Heart left ventricle (tissue), 16 donors: Measurements from ENCODE around the gene COL27A1. TPM values are rescaled to one million over a fixed set of nuclear protein-coding genes. Genes with fewer than 3 reads are reported as not detected.

Experiments used
- ATAC-seq, 4 donors: fragments of 200-7000 bp; cut with Tn5 transposase; one replicate each; pipeline ENCODE4 v1.9.1; 2020 to 2022; ENCODE audit warnings: moderate library complexity in 4 of 4, mild to moderate bottlenecking in 3 of 4, moderate number of reproducible peaks in 1 of 4
- DNase-seq, 5 donors: peaks; one replicate each; pipeline ENCODE4 v3.0.0-alpha.2; 2020
- H3K27ac ChIP-seq, 12 donors: fragments of 200-600 bp; sonication (generic) in 4 of 12; one replicate each; pipeline versions ENCODE4 v1.5.0 to v1.8.0; 2016 to 2022; ENCODE audit warnings: mild to moderate bottlenecking in 2 of 12
- H3K27me3 ChIP-seq, 9 donors: fragments of 200-600 bp; sonication (generic) in 2 of 9; one replicate each; pipeline versions ENCODE4 v1.5.1 to v1.8.0; 2016 to 2022; ENCODE audit warnings: mild to moderate bottlenecking in 3 of 9
- H3K36me3 ChIP-seq, 9 donors: fragments of 200-600 bp; sonication (generic) in 2 of 9; one replicate each; pipeline versions ENCODE4 v1.5.0 to v1.8.0; 2018 to 2022; ENCODE audit warnings: mild to moderate bottlenecking in 2 of 9
- H3K4me1 ChIP-seq, 12 donors: fragments of 200-600 bp; sonication (generic) in 4 of 12; one replicate each; pipeline versions ENCODE4 v1.5.0 to v1.8.0; 2016 to 2022; ENCODE audit warnings: mild to moderate bottlenecking in 3 of 12
- H3K4me3 ChIP-seq, 12 donors: fragments of 200-600 bp; sonication (generic) in 4 of 12; one replicate each; pipeline versions ENCODE4 v1.5.0 to v1.8.0; 2017 to 2022; ENCODE audit warnings: mild to moderate bottlenecking in 9 of 12, moderate library complexity in 4 of 12
- H3K9me3 ChIP-seq, 12 donors: fragments of 200-600 bp; sonication (generic) in 4 of 12; one replicate each; pipeline versions ENCODE4 v1.5.0 to v1.8.0; 2016 to 2022; ENCODE audit warnings: mild to moderate bottlenecking in 1 of 12
- CTCF ChIP-seq, 12 donors: fragments of 200-600 bp; sonication (generic) in 4 of 12; IDR thresholded peaks; one replicate each; pipeline versions ENCODE4 v1.5.0 to v1.8.0; 2018 to 2022; ENCODE audit warnings: antibody characterized with exemption in 12 of 12, mild to moderate bottlenecking in 5 of 12
- POLR2A ChIP-seq, 2 donors: fragments of 450-650 bp; IDR thresholded peaks; one replicate each; pipeline ENCODE4 v1.6.1; 2017; ENCODE audit warnings: antibody characterized with exemption in 2 of 2, mild to moderate bottlenecking in 2 of 2, moderate library complexity in 2 of 2
- WGBS, 4 donors: extraction: QIAGEN DNeasy Blood & Tissue Kit in 2 of 4; methylation state at CpG; one replicate each; pipeline versions ENCODE4 v1.1.5 to v1.1.7; 2013 to 2018; 5-methylcytosine and 5-hydroxymethylcytosine counted together
- intact Hi-C, 10 donors: fragments of 100-400 bp; cut with DNase I; formaldehyde crosslinking; loops; one replicate each; pipeline versions ENCODE4 v1.11.1 to v1.14.2; 2022
- polyA plus RNA-seq, 2 donors: library from polyadenylated mRNA; stranded (reverse); fragments of 200-250 nt; gene quantifications; one replicate each; pipeline ENCODE4 v1.2.3, GENCODE V29; 2013
- total RNA-seq, 9 donors: library from RNA; depleted of rRNA in 2 of 9; stranded (reverse); fragments of >200 nt in 2 of 9; fragmentation: NEBNext Ultra II Directional in 3 of 9; extraction: Animal tissue kit (Norgen Biotek cat#: 25700) in 3 of 9; gene quantifications; one replicate each; pipeline versions ENCODE4 v1.1.0 to v1.2.4, GENCODE V29; 2016 to 2023
- donor health status: ischemic (EF 13 %, LVEDD 7.1; RV severe dilation, severe dysfunction).
- donor health status: healthy with polysubstance abuse.
- donor health status: DM: no; HTN: yes; CAD: no.
- donor health status: DM: no; HTN: no; CAD: no.
- donor health status: ischemic (EF 25% LVEDD 6.9; RV normal size, moderate dysfunction).
- donor health status: ischemic (EF 25% LVEDD 5.7; RV mildly dilated, moderate dysfunction).
- donor health status: healthy.
- donor health status: DM: yes; HTN: yes; CAD: no.
- donor health status: ischemic (EF 35%, LVEDD 5.7; RV mildly dilated, moderate dysfunction).
- donor health status: nonischemic (EF 11% LVEDD 7.7; RV severe dilation, severe dysfunction).
- donor health status: DM: yes; HTN: yes; CAD: no.
- donor health status: PGD.
- donor health status: ischemic (EF 29% LVEDD 5.4; RV normal size, mild dysfunction).
- donor health status: nonischemic (EF 23%, LVEDD 6.1; RV moderate dilation, normal function).

The COL27A1 gene
- total and polyA plus RNA-seq, 11 donors, result 2.3 to 14.2 (median 5.2) TPM

- 35 to 46% (median 38%) methylated on average over 14 of the region's 14 CpGs for WGBS, 4 donors
Observed at GRCh38 chr9:114238891-114239875, 83.8 kb downstream of the COL27A1 start.

DNA sequence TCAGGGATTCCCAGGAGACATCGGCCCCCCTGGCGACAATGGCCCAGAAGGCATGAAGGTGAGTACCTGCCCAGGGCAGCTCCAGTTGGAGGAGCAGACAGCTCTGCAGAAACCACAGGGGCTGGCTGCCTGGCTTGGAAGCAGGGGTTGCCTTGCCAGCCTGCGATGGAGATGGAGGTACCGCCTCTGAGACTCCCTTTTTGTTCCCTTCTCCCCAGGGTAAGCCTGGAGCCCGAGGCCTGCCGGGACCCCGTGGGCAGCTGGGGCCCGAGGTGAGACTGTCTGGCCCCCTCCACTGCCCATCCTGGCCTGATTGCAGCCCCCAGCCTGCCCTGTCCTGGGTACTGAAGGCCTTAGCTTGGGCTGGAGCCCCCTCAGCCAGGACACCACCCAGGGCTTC lies 84.9 kb downstream of the COL27A1 start:
- Histone ChIP-seq H3K27ac (no peak overlapping the region), H3K4me3 (no peak overlapping the region), H3K4me1 (peaks cover 0 to 42% (median 23%) of the 10 kb centered on the region in 12 donors), H3K9me3 (no peaks in the 10 kb centered on the region), H3K36me3 (peaks cover 0 to 5% (median 0%) of the 10 kb centered on the region in 9 donors), H3K27me3 (no peaks in the 10 kb centered on the region)
- no peak for ATAC-seq
- intact Hi-C loops, result loop anchor here in 1 of 10 donors (5.0 kb wide), 1 partner anchor 33 kb away; no protein-coding TSS in a partner anchor
- TF ChIP-seq CTCF (IDR thresholded peaks at IDR 0.05), result no peak
- no peak for TF ChIP-seq POLR2A (IDR thresholded peaks at IDR 0.05)
- DNase-seq, result no peak
- WGBS, 4 donors, result 80 to 87% (median 81%) methylated on average over 4 to 8 of the region's 8 CpGs

More at GRCh38 chr9:114238891-114239875, 83.8 kb downstream of the COL27A1 start:
- Histone ChIP-seq H3K4me1 (peaks cover 0 to 46% (median 27%) of the 10 kb centered on the region in 12 donors), H3K4me3 (no peak overlapping the region), H3K9me3 (no peaks in the 10 kb centered on the region), H3K36me3 (peaks cover 0 to 5% (median 0%) of the 10 kb centered on the region in 9 donors), H3K27ac (peak overlapping the region in 8 of 12 donors; percentile 20 to 74 (median 54)), H3K27me3 (no peaks in the 10 kb centered on the region)
- intact Hi-C loops, result loop anchor here in 4 of 10 donors (5.0 kb wide), 3 partner anchors 62 to 82 kb away; partner anchors contain the start of gene COL27A1 (in 2 of the 4)
- DNase-seq (peak in 4 of 5 donors; percentile 47 to 66 (median 56)), ATAC-seq (peak; percentile 54 to 79 (median 68))
- TF ChIP-seq POLR2A (IDR thresholded peaks at IDR 0.05) (no peak), CTCF (IDR thresholded peaks at IDR 0.05) (peak in 10 of 12 donors; percentile 17 to 62 (median 34))

GRCh38 chr9:114240647-114241558 lies 85.6 kb downstream of the COL27A1 start:
- WGBS, 4 donors, result 89 to 91% (median 91%) methylated on average over 21 of the region's 21 CpGs
- TF ChIP-seq POLR2A (IDR thresholded peaks at IDR 0.05) (no peak), CTCF (IDR thresholded peaks at IDR 0.05) (no peak)
- H3K4me3 ChIP-seq, result no peak overlapping the region
- no peaks in the 10 kb centered on the region for H3K27me3 ChIP-seq
- intact Hi-C loops, result loop anchor here in 1 of 10 donors (5.0 kb wide), 1 partner anchor 34 kb away; no protein-coding TSS in a partner anchor
- peaks cover 0 to 5% (median 0%) of the 10 kb centered on the region in 9 donors for H3K36me3 ChIP-seq
- ATAC-seq, result no peak
- no peaks in the 10 kb centered on the region for H3K9me3 ChIP-seq
- no peak overlapping the region for H3K27ac ChIP-seq
- peaks cover 0 to 42% (median 23%) of the 10 kb centered on the region in 12 donors for H3K4me1 ChIP-seq
- no peak for DNase-seq
